HG02840 (cell line): ENCODE results near the gene DEFB132.
"Not testable (repeated sequence)": the region's sequence is repeated elsewhere in the genome, so short reads cannot be mapped to it uniquely, and the experiment has no call there.

Experiments used
- ATAC-seq: cut with Tn5 transposase; IDR thresholded peaks from one replicate; pipeline ENCODE4 v1.9.1; 2021; ENCODE audit warnings: mild to moderate bottlenecking, moderate library complexity, moderate number of reproducible peaks; ENCODE audit not compliant: unreplicated experiment, low FRiP score

DEFB132 gene, protein sequence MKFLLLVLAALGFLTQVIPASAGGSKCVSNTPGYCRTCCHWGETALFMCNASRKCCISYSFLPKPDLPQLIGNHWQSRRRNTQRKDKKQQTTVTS

DNA sequence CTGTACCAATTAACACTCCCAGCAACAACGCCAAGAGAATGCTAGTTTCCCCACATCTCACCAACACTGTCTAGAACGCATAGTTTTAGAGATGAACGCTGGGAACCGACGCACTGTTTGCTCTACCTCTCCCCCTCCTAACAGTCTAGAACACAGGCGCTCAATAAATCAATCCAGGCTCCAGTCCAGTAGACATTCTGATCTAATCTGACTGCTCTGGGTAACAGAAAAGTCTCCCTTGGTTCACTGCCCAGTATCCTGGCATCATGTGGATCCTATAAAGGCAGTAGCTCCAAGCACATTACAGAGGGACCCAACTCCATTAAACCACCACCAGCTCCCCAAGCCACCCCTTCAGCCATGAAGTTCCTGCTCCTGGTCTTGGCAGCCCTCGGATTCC is at the start of gene DEFB132:
DEFB132 (plus strand) TSS at position 306 of the 400 bp plus-strand sequence; CDS start at position 361, 55 bp downstream.
- ATAC-seq = no peak

DNA sequence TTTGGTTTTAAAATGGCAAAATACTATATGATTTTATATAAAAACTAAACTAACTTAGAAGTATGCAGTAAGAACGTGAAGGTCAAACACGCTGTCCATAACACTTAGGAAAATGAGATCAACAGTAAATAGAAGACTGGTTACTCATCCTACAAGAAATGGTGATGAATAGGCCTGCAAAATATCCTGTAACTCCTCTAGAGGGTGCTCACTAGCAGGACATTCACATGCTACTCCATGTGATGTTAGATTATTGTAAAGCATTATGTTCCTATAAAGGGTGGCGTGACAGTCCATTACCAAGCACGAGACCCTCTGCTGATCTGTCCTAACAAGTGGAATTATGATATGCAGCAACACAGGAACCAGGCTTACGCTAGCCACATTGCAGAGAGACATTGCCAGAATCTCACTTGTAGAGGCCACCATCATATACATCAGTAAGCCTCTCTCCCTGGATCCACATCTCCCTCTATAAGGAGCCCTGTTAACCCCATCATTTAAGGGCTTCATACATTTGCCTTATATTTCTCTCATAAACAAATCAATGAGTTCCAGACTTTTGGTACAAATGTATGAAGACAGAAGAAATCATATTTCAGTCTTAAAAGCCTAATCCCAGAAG is 48.5 kb upstream of the DEFB132 start:
- ATAC-seq = no peak

DNA sequence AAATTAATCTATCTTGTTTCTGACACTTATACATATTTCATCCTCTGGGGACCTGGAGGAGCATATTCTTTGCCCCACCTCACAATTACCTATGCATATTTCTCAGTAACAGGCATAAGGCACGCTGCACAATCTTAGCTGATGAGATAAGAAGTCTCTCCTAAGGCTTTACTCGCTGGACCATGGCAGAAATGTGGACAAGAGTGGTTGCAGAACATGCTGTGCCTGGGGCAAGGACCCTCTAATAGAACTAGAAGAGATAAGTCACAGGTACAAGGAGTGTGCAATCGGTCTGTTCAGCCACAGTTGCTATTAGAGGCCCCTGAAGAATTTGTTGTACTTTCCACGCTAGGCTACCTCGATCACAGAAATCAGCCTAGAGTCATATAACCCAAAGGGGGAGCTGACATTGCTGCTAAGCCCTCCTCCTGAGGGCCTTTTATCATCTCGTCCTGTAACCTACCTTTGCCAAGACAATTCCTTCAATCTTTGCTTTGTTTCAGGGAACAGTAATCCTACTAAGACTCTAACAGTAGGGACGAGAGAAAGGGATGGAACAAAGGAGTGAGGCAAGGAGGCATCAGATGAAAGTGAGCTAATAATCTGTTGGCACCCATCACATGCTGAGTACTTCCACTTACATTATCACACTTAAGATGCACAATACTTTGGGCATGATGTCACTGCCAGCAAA is 46.6 kb upstream of the DEFB132 start:
- ATAC-seq = no peak

DNA sequence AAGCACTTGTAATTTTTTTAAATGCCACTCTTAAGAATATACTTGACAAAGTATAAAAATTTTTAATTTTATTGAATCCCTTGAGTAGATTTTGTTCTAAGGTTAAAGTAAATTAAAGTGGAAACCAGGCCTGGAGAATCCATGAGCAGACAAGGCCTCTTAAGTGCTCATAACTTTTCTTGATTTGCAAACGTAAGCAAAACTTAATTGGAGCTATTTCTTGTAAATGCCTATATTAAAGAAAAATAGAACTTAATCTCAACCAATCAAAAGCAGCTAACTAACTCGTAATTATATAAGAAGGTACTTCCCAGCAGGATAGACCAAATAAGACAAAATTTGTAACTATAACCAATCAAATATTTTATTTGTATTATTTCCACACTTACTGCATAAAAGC is 43.1 kb upstream of the DEFB132 start:
- no peak for ATAC-seq

DNA sequence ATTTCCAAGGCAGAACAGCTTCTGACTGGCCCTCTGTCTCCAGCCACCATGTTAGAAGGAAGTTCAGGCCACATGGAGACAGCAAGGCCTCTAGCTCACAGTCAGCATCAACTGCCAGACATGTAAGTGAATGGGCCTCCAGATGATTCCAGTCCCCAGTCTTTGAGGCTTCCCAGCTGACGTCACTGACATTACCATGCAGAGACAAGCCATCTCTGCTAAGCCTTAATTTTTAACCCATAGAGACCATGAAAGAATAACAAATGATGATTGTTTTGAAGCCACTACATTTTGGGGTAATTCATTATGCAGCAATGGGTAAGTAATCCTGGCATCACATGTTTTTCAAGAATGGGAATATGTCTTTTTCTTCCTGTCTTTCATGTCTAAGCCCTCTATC is 41.7 kb upstream of the DEFB132 start:
- ATAC-seq = no peak

DNA sequence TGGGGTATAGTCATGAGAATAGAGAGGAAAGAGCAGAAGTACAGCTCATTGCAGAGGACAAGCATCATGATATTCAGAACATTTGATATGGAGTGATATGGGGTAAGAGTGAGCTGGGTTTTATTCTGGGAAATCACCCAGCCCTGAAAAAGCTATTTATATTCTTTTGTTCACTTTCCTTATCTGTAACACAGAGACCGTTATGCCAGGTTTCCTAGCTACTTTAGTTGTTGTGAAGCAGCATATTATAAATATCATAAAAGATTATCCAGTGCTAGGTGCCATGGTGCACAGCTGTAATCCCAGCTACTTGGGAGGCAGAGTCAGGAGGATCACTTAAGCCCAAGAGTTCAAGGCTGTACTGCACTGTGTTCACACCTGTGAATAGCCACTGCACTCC is 40.3 kb upstream of the DEFB132 start:
- no peak for ATAC-seq

DNA sequence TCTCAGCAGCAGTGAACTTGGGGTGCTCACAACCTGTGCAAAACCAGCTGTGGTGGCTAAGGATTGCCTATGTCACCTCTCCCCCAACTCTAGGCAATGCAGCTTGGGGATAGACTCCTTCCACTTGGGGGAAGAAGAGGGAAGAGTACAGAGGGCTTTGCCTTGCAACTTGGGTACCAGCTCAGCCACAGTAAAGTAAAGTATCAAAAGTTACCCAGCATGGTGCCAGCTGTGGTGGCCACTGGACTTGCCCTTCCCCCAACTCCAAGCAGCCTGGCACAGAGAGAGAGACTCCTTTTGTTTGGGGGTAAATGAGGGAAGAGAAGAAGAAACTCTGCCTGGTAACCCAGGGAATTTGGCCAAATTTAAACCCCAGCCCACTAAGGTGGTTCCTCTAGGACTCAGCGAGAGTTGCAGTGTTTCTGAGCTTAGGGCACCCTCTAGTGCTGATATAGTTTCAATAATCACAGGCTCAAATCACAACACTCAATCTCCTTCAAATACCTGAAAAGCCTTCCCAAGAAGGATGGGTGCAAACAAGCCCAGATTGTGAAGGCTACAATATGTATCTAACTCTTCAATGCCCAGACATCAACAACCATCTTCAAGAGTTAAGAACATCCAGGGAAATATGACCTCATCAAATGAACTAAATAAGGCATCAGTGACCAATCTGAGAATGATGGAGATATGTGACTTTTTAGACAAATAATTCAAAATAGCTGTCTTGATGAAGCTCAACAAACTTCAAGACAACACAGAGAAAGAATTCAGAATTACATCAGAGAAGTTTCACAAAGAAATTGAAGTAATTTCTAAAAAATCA is 38.0 kb upstream of the DEFB132 start:
- ATAC-seq = no peak

DNA sequence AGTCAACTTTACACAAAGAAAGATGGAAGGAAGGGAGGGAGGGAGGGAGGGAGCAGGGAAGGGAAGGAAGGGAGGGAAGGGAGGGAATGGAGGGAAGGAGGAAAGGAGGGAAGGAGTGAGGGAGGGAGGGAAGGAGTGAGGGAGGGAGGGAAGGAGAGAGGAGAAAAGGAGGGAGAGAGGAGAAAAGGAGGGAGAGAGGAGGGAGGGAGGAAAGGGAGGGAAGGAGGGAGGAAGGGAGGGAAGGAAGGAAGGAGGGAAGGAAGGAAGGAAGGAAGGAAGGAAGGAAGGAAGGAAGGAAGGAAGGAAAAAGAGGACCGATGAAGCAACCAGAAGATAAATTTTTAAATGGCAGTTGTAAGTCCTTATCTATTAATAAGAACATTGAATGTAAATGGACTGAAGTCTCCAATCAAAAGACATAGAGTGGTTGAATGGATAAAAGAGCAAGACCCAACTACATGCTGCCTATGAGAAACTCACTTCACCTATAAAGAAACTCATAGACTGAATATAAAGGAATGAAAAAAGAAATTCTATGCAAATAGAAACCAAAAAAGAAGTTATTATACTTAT is 36.2 kb upstream of the DEFB132 start:
- ATAC-seq = no peak

DNA sequence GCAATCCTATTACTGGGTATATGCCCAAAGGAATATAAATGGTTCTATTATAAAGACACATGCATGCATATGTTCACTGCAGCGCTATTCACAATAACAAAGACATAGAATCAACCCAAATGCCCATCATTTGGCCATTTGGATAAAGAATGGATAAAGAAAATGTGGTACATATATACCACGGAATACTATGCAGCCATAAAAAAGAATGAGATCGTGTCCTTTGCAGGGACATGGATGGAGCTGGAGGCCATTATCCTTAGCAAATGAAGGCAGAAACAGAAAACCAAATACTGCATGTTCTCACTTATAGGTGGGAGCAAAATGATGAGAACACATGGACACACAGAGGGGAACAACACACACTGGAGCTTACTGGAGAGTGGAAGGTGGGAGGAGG is 31.6 kb upstream of the DEFB132 start:
- not testable (repeated sequence) for ATAC-seq

DNA sequence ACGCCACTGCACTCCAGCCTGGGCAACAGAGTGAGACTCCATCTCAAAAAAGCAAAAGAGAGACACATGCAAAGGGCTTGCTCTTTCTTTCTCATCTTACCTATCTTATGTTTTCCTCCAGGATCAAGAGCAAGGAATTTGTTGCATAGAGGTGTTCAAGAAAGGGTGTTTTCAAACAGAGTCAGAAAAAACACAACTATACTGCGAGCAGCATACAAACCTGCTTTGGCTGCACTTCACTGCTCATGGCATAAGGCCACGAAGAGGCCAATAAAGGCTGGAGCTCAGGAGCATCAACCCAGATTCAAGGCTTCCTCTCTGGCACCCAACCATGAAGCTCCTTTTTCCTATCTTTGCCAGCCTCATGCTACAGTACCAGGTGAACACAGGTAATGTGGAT is 30.6 kb upstream of the DEFB132 start, which contains the start of gene DEFB129:
DEFB129 (plus strand) TSS at position 301 of the 400 bp plus-strand sequence; CDS start at position 332, 31 bp downstream.
- ATAC-seq = no peak

DNA sequence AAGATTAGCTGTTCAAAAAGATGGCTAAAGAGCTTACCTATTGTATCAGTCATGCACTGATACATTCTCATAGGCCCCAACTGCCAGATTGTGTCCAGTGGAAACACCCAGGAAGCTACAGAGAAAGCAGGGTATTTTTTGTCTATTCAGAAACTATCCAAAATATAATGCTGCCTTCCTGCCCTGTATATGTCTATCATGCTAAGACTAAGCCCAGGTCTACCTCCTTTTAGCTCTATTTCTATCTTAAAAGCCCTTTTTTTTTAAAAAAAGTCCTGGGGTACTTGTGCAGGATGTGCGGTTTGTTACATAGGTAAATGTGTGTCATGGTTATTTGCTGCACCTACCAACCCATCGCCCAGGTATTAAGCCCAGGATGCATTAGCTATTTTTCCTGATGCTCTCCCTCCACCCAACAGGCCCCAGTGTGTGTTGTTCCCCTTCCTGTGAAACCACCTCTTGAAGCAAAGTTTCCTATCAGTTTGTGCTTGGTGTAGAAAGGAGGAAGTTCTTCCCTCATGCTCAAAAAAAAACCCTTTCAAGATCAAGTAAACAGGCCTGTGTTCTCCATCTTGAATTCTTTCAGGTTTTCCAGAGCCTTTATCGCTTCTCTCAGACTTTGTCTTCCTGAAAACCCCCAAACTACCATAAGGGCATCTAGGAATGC is 30.0 kb upstream of the DEFB132 start:
- ATAC-seq = no peak

DNA sequence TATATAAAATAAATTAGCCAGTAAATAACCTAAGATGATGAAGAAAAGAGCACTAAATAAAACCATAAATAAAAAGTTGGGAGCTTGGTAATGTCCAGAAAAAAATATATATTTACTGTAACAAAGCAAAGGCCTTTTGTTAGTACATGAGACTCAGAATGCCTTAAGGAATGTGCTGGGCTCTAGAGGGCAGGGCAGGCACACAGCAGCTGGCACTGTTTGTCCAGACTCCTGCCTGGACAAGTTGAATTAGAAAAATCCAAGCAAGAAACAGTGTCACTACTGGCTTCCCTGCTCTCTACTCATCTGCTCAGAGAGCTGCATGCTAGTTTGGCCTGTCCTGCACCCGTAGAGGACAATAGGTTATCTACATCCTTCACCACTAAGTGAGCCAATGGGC is 21.6 kb upstream of the DEFB132 start:
- no peak for ATAC-seq

DNA sequence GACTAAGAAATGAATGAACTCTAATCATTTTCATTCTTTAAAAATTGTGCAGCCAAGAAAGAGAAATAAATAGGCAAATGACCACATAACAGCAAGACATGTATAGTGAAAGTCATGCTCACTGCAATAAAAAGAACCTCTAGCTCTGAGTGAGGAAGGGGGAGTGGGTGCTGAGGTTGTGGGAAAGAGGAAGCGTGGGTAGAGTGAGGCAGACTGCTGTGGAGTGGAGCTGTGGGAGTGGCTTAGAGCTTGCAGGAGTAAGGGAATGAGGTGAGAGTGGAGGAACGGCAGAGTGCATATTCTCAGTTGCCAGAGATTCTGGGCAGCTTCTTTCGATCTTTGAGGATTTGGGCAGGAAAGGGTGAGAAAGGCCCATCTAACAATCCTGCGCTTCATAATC is 20.0 kb upstream of the DEFB132 start:
- no peak for ATAC-seq

DNA sequence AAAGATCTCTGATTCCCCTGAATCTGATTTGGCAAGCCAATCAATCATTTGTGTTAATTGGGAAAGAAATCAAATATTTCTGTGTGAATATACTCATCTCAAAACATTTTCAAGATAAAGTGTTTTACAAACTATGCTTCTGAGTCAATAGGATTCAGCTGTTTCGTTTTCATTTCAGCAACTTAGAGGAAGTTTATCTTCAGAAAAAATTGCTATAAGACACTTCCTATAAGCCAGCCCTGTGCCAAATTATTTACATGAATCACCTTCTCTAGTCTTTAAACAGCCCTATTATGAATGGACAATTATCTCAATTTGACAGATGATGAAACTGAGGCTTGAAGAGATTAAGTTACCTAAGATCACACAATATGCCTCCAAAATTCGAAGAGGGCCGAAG is 19.6 kb upstream of the DEFB132 start:
- no peak for ATAC-seq

DNA sequence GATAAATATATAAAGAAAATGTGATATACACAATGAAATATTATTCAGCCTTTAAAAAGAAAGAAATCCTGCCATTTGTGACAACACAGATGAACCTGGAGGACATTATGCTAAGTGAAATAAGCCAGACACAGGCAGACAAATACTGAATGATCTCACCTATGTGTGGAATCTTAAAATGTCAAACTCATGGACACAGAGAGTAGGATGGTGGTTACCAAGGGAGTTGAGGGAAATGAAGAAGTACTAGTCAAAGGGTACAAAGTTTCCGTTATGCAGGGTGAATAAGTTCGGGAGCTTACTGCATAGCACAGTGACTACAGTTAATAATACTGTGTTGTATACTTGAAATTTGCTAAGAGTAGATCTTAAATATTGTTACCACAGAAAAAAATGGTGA is 14.6 kb upstream of the DEFB132 start:
- ATAC-seq = no peak

DNA sequence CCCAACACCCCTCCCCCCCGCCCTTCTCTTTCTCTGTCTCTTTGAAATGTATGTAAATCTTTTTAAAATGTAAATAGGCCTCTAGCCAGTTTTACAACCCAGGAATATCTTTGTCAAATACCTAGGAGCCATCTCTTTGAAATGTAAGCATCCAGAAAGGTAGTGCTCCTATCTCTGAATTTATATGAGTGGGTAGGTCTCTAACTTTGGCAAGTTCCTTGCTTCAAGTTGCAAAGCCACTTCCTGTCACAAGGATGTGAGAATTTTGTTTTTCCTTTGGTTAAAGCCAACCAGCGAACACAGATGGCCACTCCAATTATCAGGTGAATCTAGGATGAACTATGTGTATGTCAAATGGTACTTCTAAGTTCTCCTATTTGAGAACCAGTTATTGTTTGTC is 6.2 kb upstream of the DEFB132 start:
- ATAC-seq = no peak

DNA sequence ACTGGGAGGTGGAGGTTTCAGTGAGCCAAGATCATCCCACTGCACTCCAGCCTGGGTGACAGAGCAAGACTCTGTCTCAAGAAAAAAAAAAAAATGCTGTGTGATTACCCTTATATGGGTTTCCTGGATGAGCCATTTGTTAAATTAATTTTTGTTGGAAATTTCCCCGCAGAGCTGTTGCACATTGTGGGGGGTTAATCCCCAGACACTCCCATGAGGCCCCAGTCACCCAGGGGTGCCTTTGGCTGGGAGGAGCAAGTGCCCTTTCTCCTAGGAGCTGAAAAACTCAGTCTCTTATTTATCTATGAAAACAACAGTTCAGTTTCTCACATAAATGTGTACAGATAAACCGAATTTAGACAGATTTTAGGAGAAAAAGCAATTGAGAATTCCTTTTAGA is 4.7 kb upstream of the DEFB132 start:
- no peak for ATAC-seq

DNA sequence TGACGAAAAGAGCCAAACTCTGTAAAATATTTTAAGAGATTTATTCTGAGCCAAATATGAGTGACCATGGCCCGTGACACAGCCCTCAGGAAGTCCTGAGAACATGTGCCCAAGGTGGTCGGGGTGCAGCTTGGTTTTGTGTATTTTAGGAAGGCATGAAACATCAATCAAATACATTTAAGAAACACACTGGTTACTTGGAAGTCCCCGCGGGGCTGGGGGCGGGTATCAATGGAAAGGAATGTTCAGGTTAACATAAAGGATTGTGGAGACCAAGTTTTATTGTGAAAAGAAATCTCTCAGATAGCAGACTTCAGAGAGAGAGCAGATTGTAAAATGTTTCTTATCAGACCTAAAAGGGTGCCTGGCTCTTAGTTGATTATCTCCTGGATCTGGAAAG is 4.1 kb upstream of the DEFB132 start:
- not testable (repeated sequence) for ATAC-seq

DNA sequence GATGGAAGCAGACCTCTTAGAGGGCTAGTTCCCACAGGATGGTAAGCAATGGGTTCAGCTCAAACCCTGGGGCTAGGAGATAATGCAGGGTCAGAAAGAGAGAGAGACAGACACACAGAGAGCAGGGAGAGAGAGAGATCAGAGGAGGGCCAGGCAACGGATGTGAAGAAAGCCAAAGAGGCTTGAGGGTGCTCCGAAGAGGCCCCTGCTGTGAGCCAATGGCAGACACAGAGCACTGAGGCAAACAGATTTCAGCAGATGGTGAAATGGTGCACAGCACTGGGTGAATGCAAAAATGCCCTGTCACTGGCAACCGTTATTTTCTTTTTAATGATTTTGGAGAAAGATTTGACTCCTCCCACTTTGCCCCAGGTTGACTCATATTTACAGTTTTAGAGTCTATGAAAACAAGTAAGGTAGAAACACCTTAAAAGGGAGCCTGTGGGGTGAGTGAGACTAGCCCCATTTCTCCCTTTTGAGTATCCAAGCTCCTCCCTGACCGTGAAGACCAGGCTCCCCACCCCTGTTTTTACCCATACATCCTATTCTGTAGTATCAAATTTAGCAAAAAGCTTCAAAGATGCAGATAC is 840 bp downstream of the DEFB132 start:
- no peak for ATAC-seq

DNA sequence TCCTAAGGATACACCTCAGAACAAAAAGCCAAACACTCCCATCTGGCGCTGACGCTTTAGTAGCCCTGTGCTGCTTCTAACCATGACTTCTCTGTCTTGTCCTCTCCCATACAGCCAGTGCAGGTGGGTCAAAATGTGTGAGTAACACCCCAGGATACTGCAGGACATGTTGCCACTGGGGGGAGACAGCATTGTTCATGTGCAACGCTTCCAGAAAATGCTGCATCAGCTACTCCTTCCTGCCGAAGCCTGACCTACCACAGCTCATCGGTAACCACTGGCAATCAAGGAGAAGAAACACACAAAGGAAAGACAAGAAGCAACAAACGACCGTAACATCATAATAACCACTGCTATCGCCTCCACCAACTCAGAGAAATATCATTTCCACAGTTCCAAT is 1.4 kb downstream of the DEFB132 start:
- no peak for ATAC-seq
